HepG2 (cell line): ENCODE measurements around the gene NEDD8. TPM values are rescaled to one million over a fixed set of nuclear protein-coding genes. Genes with fewer than 3 reads are reported as not detected.

Experiments used
- ASH2L ChIP-seq: fragments of 300-600, 200-600 bp; sonication (generic); IDR thresholded peaks from 2 replicates; pipeline ENCODE4 v1.7.0; 2017; ENCODE audit warnings: low read depth, mild to moderate bottlenecking, moderate library complexity, mixed read lengths, low read length; ENCODE audit not compliant: insufficient read length
- CREBL2 ChIP-seq: sonication (generic); formaldehyde crosslinking; IDR thresholded peaks from 2 replicates; pipeline ENCODE4 v1.8.1; 2023; ENCODE audit warnings: missing genetic modification reagents, mild to moderate bottlenecking, borderline replicate concordance
- FOSL1 ChIP-seq: sonication (generic); formaldehyde crosslinking; IDR thresholded peaks from 2 replicates; pipeline ENCODE4 v1.9.0; 2021; ENCODE audit warnings: missing genetic modification reagents, borderline replicate concordance
- HDAC6 ChIP-seq: fragments of 200-600 bp; sonication (generic); IDR thresholded peaks from 2 replicates; pipeline ENCODE4 v1.7.0; 2017; ENCODE audit warnings: mild to moderate bottlenecking, antibody characterized with exemption, low read length, low read depth
- HNRNPLL ChIP-seq: fragments of 200-400 bp; formaldehyde crosslinking; IDR thresholded peaks from 2 replicates; pipeline ENCODE4 v1.6.1; 2017; ENCODE audit warnings: mild to moderate bottlenecking, low read depth, low read length; ENCODE audit not compliant: poor library complexity, severe bottlenecking
- JARID2 ChIP-seq: sonication (generic); formaldehyde crosslinking; IDR thresholded peaks from 2 replicates; pipeline ENCODE4 v1.8.1; 2023; ENCODE audit warnings: missing genetic modification reagents, inconsistent platforms; ENCODE audit not compliant: insufficient replicate concordance
- KDM1A ChIP-seq: IDR thresholded peaks from 2 replicates; pipeline ENCODE4 v1.6.1; 2016; ENCODE audit warnings: missing compliant biosample characterization
- KDM5B ChIP-seq: sonication (generic); formaldehyde crosslinking; IDR thresholded peaks from 2 replicates; pipeline ENCODE4 v1.4.0; 2020; ENCODE audit warnings: missing genetic modification reagents, mild to moderate bottlenecking, borderline replicate concordance
- MIER2 ChIP-seq: IDR thresholded peaks from 2 replicates; pipeline ENCODE4 v1.6.1; 2016; ENCODE audit warnings: missing biosample characterization, missing genetic modification reagents
- MYPOP ChIP-seq: sonication (generic); formaldehyde crosslinking; IDR thresholded peaks from 2 replicates; pipeline ENCODE4 v1.8.1; 2023; ENCODE audit warnings: mild to moderate bottlenecking, moderate library complexity, missing genetic modification reagents
- NBN ChIP-seq: fragments of 450-650 bp; conservative IDR thresholded peaks from 2 replicates; pipeline ENCODE4 v1.6.1; 2017
- PBX2 ChIP-seq: IDR thresholded peaks from 2 replicates; pipeline ENCODE4 v1.6.1; 2016; ENCODE audit warnings: control low read depth
- SMAD9 ChIP-seq: sonication (generic); formaldehyde crosslinking; IDR thresholded peaks from 2 replicates; pipeline ENCODE4 v1.5.1; 2020; ENCODE audit warnings: mild to moderate bottlenecking, missing genetic modification reagents
- SMC3 ChIP-seq: IDR thresholded peaks from 2 replicates; pipeline ENCODE4 v1.6.1; 2011; ENCODE audit warnings: low read length, improper control_type of control experiment
- SP1 ChIP-seq, 2 experiments: fragments of 450-650 bp in 1 of 2; sonication (generic) in 1 of 2; formaldehyde crosslinking in 1 of 2; IDR thresholded peaks; 2 replicates each; pipeline versions ENCODE4 v1.4.0 to v1.6.1; 2016 to 2020; ENCODE audit warnings: missing genetic modification reagents in 1 of 2
- TFDP2 ChIP-seq: sonication (generic); formaldehyde crosslinking; IDR thresholded peaks from 2 replicates; pipeline ENCODE4 v1.4.0; 2020; ENCODE audit warnings: missing genetic modification reagents
- TMF1 ChIP-seq: sonication (generic); formaldehyde crosslinking; IDR thresholded peaks from 2 replicates; pipeline ENCODE4 v1.8.1; 2022; ENCODE audit warnings: low read depth, missing genetic modification reagents
- ZNF367 ChIP-seq: sonication (generic); formaldehyde crosslinking; IDR thresholded peaks from 2 replicates; pipeline ENCODE4 v1.4.0; 2020; ENCODE audit warnings: missing genetic modification reagents, borderline replicate concordance
- ZNF432 ChIP-seq: sonication (generic); formaldehyde crosslinking; IDR thresholded peaks from 2 replicates; pipeline ENCODE4 v1.5.0; 2020; ENCODE audit warnings: missing genetic modification reagents, mild to moderate bottlenecking, borderline replicate concordance
- ZNF484 ChIP-seq: sonication (generic); formaldehyde crosslinking; IDR thresholded peaks from 2 replicates; pipeline ENCODE4 v1.5.1; 2020; ENCODE audit warnings: mild to moderate bottlenecking, low read depth, missing genetic modification reagents, borderline replicate concordance
- ZNF7 ChIP-seq: IDR thresholded peaks from 2 replicates; pipeline ENCODE4 v1.6.1; 2016; ENCODE audit warnings: missing biosample characterization, missing genetic modification reagents
- ZNF775 ChIP-seq: sonication (generic); formaldehyde crosslinking; IDR thresholded peaks from 2 replicates; pipeline ENCODE4 v1.4.0; 2020; ENCODE audit warnings: missing genetic modification reagents, mild to moderate bottlenecking, moderate library complexity, borderline replicate concordance
- ZXDC ChIP-seq: sonication (generic); formaldehyde crosslinking; IDR thresholded peaks from 2 replicates; pipeline ENCODE4 v1.5.0; 2020; ENCODE audit warnings: mild to moderate bottlenecking, missing genetic modification reagents
- polyA plus RNA-seq, 8 experiments: library from polyadenylated mRNA; depleted of rRNA in 3 of 8; stranded (reverse) in 7 of 8; unstranded in 1 of 8; fragments of >200 nt; fragmentation: Illumina TruSeq in 4 of 8; extraction: Trizol in 4 of 8; gene quantifications; 2 replicates each; pipeline versions ENCODE4 v1.2.1 to v1.2.3, GENCODE V29; 2011 to 2016; ENCODE audit warnings: low read depth in 4 of 8, missing spikeins in 1 of 8, mixed read lengths in 1 of 8; ENCODE audit not compliant: insufficient read depth in 1 of 8
- total RNA-seq, 5 experiments: library from RNA; depleted of rRNA; stranded (reverse); fragments of >200 nt; fragmentation: Illumina TruSeq; extraction: Trizol; gene quantifications; 2 replicates each; pipeline ENCODE4 v1.2.3, GENCODE V29; 2016; ENCODE audit warnings: low read depth in 1 of 5

Gene NEDD8
- total and polyA plus RNA-seq, 2 of the 13 experiments (the other 11 are each of a cell fraction or from before 2014, with no cell fraction given), result 535 to 713 TPM

GRCh38 chr14:24188251-24189058 lies 43.7 kb downstream of the NEDD8 start, which contains the start of gene IPO4 (continued):
- no peak for TF ChIP-seq MYPOP (CRISPR knock-in tag)
- peak; percentile 91 for TF ChIP-seq MIER2 (CRISPR knock-in tag)
- peak; percentile 95 for TF ChIP-seq SMAD9
- TF ChIP-seq FOSL1 (CRISPR knock-in tag), result peak; percentile 59; the same call in 1 of the 2 replicates
- TF ChIP-seq TMF1 (CRISPR knock-in tag), result peak; percentile 95
- peak; percentile 65; the same call in 1 of the 2 replicates for TF ChIP-seq KDM1A (CRISPR knock-in tag)
- TF ChIP-seq NBN, result no peak
- peak; percentile 96 for TF ChIP-seq TFDP2 (CRISPR knock-in tag)
- peak; percentile 13; the same call in 1 of the 2 replicates for TF ChIP-seq SMC3
- TF ChIP-seq ZNF775 (CRISPR knock-in tag), result peak; percentile 56; the same call in 1 of the 2 replicates
- peak; percentile 67; the same call in 1 of the 2 replicates for TF ChIP-seq ZNF7 (CRISPR knock-in tag)
- peak; percentile 84; the same call in 1 of the 2 replicates for TF ChIP-seq ZNF367 (CRISPR knock-in tag)
- TF ChIP-seq CREBL2 (CRISPR knock-in tag), result peak; percentile 98; the same call in 1 of the 2 replicates
- TF ChIP-seq HNRNPLL, result peak; percentile 99
- TF ChIP-seq KDM5B (CRISPR knock-in tag), result peak; percentile 100
- TF ChIP-seq ASH2L, result peak; percentile 100
- no peak for TF ChIP-seq HDAC6
- no peak; the same call in 1 of the 2 replicates for TF ChIP-seq ZNF484
- TF ChIP-seq PBX2 (CRISPR knock-in tag), result peak; percentile 41
- no peak for TF ChIP-seq SP1 (IDR thresholded peaks at IDR 0.05)
- TF ChIP-seq SP1 (CRISPR knock-in tag; IDR thresholded peaks at IDR 0.05), result peak; percentile 99
- no peak for TF ChIP-seq ZNF432 (CRISPR knock-in tag)
- TF ChIP-seq ZXDC (CRISPR knock-in tag), result no peak
- TF ChIP-seq JARID2 (CRISPR knock-in tag), result no peak
